ENCODE measurements around the gene C14orf132.

Gene C14orf132

DNA sequence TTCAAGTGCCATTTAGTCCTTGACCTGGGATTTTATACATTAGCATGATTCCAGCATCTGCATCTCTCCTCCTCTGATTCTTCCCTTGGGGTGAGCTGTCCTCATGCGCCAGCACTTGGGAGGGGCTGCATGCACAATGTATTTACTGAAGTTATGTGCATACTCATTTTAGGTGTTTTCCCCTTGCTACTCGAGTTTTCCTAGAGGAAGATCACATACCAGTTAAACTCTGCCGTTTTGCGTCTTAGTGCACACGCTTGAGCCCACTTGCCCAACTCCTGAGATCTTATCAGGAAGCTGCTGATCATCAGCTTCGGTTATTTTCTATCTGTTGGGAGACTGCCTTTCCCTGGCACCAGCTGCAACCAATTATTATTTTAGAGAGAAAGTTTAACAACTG lies 78.8 kb downstream of the C14orf132 start:
- FAIRE-seq (no peak), DNase-seq (ENCODE audit: low spot score) (no peak)

DNA sequence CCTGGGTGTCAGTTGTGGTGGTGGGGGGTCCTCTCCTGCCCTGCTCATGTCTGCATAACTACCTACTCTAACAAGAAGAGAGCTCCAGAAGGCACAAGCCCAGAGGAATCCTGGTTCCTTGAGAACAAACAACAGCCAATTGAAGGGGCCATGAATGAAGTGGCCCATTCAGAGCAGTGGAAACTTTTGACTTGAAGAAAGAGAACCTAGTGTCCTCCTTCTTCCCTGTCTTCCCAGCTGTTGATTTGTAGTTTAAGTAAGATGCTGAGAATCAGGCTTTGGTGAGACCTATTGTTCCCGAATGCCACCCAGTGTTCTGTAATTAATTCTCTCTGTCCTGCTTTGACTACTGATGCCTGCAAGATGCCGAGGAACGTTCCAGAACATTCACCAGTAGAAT lies 79.2 kb downstream of the C14orf132 start:
- DNase-seq (ENCODE audit: low spot score) (no peak), FAIRE-seq (no peak)

- DNase-seq (ENCODE audit: low spot score), result no peak
These were observed 80.8 kb downstream of the C14orf132 start for GRCh38 chr14:96119947-96120346.

DNA sequence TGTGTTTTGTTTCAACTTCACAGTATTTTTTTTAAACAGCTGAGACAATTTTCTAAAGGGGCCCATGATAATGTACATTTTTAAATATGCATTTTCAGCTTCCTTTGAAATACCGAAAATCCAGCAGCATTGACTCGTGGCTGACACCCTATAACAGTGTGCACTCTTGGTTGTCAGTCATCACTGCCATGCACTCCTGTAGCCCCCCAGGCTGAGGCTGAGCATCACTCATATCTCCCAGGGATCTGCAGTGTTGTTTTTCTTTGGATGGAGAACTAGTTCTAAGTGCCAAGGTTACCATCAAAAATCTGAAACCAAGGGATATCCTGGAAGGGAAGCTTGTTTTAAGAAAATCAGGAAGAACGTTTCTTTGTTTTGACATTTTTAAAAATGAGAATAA lies 81.2 kb downstream of the C14orf132 start:
- FAIRE-seq, result no peak
- DNase-seq (ENCODE audit: low spot score), result no peak

More at GRCh38 chr14:96119947-96120346, 80.8 kb downstream of the C14orf132 start:
- no peak for FAIRE-seq

DNA sequence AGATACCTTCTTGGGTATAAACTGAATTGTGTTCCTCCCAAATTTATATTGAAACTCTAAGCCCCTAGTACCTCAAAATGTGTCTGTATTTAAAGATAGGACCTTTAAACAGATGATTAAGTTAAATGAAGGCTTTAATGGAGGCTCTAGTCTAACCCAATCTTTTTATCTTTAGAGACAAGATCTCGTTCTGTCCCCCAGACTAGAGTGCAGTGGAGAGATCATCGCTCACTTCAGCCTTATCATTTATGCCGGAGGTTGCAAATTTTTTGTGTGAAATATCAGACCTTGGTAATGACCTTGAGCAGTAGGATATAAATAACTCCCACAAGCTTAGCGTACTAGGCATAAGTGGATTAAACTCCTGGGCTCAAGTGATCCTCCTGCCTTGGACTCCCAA lies 81.8 kb downstream of the C14orf132 start:
- FAIRE-seq (no peak), DNase-seq (ENCODE audit: low spot score) (no peak)

DNA sequence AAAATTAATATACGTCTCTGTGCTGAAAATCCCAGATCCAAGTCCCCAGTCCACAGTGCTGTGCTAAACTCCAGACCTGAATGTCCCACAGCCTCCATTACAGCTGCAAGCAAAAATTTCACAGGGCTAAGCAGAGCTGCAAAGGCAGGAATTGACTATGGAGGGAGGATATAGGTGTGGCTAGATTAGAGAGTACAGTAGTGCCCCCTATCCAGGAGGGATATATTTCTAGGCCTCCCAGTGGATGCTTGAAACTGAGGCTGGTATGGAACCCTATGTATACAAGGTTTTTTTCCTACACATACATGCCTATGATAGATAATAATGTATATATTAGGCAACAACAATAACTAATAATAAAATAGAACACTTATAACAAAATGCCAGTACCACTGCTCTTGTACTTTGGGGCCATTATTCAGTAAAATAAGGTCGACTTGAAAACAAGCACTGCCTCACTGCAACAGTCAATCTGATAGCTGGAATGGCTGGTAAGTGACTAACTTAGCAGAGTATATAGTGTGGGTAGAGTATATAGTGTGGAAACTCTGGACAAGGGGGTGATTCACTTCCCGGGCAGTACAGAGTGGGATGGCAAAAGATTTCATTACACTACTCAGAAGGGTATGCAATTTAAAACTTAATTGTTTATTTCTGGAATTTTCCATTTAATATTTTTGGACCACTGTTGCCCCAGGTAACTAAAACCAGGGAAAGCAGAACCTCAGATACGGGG lies 82.7 kb downstream of the C14orf132 start:
- FAIRE-seq (no peak), DNase-seq (ENCODE audit: low spot score) (no peak)

- FAIRE-seq (no peak), DNase-seq (ENCODE audit: low spot score) (no peak)
These were observed 83.3 kb downstream of the C14orf132 start for GRCh38 chr14:96122496-96122895.

GRCh38 chr14:96125536-96125935 lies 86.4 kb downstream of the C14orf132 start:
- DNase-seq (ENCODE audit: low spot score), result no peak
- no peak for FAIRE-seq

DNA sequence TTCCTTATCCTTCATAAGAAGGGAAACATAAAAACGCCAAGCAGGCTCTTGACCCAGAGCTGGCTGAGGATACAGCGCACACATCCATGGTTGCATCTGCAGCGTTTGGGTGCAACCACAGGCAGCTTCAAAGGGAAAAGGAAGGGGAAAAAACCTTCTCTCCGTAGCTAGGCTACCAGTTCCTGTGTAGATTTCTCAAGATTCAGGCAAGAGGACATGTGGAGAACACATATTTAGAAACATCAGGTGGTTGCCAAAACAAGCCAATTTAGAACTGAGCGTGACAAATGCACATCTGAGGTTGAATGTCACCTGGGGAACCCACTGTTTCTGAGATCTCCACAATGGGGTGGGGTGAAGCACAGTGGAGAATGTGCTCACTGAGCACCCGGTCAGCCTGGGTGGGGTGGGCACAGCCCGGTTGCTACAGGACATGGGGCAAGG lies 87.2 kb downstream of the C14orf132 start:
- FAIRE-seq (no peak), DNase-seq (ENCODE audit: low spot score) (no peak)

DNA sequence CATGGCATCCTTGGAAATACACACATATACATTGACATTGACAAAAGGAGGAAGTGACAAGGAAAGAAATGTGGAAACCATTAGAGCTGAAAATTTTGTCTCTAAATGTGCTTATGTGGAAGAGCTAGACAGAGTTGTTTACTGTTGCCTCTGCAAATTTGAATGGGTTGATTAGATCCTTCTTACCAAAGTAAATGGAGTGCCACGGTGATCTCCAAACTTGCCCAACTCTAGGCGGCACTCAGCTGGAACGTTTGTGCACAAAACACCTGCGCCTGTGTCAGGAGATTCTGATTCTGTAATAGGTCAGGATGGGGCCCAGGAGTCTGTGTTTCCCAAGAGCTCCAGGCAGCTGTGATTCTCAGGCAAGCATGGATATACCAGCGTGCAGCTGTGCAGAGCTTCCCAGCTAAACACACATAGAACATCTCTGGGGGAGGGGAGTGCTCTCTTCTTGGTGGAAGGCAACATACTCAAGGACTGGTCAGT lies 87.7 kb downstream of the C14orf132 start:
- no peak for FAIRE-seq
- no peak for DNase-seq (ENCODE audit: low spot score)

DNA sequence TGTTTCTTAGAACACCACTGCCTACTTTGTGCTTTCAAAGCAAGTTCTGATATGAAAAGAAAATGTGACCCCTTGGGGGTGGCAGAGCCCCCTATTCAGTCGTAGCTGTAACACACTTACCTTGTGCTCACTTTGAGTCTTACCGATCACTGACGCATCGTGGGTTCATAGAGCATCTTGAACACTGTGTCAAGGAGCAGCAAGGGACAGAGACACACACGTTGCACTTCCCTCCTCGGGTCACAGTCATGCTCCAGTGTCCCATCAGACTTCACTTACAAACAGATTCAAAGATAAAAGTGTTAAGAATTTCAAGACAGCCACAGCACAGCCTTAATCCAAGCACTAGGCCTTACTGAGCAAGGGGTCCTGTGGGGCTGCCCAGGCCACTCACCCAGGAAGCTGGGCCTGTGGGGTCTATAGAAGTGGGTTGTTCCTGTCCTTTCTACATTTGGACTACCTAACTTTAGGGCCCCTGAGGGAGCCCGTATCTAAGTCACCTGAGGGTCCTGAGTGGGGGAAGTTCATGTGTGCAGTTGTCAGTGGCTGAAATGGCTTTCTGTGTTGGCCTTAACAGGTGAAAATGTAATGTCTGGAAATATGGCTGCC lies 90.1 kb downstream of the C14orf132 start:
- no peak for FAIRE-seq
- no peak for DNase-seq (ENCODE audit: low spot score)

DNA sequence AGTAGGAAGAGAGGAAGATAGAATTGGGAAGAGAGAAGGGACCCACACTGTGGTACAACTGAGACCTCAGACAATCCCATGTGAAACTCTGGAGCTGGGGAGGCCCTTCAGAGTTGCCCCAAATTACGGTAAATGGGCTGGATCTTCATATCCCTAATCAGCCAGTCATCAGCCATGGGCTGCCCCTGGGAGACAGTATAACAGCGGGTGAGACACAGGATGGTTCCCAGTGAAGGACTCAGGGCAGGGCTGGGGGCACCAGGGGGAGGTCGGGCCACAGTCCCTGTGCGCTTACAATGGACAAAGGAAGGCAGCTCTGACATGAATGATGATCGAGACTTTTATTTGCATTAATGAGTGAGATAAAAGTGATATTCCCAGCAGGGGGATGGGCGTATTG lies 91.2 kb downstream of the C14orf132 start:
- DNase-seq (ENCODE audit: low spot score) (no peak), FAIRE-seq (no peak)

DNA sequence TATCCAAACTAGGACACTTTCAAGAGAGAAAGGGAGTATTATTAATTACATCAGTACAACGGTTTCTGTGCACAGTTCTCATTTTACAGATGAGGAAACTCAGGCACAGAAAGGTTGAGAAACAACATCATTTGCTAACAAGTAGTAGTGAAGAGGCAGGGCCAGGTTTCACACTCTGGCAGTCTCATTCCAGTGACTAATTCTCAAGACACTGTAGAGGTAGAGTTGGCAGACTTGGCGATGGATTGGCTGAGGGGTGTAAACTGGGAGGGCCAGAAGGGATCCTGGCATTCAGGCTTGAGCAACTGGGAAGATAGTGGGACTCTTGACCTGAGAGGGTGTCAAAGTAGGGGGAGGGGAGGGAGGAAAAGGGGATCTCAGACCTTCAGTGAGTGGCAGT lies 91.7 kb downstream of the C14orf132 start:
- DNase-seq (ENCODE audit: low spot score) (no peak), FAIRE-seq (no peak)

DNA sequence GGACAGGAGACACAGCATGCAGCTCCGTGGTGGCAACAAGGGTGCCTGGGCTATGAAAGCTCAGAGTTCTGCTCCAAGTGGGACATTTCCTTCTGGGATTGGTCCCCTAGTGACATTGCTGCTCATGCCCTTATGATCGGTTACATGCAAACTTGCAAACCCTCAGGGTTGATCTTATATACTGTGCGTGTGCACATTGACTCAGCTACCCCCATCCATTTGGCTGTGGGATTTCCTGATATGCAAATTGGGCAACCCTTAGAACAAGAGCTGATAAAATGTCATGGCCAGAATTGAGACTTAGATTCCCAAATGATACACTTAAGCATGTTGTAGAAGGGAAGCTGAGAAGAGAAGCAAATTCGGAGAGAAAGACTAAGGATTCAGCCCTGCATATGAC lies 92.7 kb downstream of the C14orf132 start:
- FAIRE-seq (no peak), DNase-seq (ENCODE audit: low spot score) (no peak)

DNA sequence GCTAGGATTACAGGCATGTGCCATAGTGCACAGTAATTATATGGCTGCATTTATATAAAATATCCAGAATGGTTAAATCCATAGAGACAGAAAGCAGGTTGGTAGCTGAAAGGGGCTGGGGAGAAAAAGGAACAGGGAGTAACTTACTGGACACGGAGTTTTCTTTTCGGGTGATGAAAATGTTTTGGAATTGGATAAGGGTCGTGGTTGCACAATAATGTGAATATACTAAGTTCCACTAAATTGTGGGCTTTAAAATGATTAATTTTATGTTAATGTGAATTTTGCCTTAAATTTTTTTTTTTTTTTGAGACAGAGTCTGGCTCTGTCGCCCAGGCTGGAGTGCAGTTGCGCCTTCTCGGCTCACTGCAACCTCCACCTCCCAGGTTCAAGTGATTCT lies 95.3 kb downstream of the C14orf132 start:
- FAIRE-seq (no peak), DNase-seq (ENCODE audit: low spot score) (no peak)

DNA sequence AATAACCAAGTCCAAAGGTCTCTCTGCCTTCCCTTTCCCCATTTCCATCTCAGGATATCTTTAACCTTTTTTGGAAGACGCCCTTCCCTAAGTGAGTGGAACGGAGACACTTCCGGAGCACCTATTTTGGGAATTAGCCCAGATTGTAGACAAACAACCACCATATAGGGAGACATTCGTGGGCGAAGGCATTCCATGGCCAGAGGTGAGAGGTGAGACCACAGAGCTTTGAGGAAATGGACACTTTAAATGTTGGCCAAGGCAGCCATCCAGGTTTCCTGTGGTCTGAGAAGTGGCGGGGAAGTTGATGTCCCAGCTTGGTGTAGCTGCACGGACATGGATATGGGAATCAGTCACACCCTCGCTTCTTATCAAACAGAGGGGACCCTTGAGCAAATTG lies 96.1 kb downstream of the C14orf132 start:
- no peak for FAIRE-seq
- peak; percentile 38 for DNase-seq (ENCODE audit: low spot score)

- FAIRE-seq, result no peak
- peak; percentile 56 for DNase-seq (ENCODE audit: low spot score)
These were observed 97.3 kb downstream of the C14orf132 start for GRCh38 chr14:96136371-96137005.

DNA sequence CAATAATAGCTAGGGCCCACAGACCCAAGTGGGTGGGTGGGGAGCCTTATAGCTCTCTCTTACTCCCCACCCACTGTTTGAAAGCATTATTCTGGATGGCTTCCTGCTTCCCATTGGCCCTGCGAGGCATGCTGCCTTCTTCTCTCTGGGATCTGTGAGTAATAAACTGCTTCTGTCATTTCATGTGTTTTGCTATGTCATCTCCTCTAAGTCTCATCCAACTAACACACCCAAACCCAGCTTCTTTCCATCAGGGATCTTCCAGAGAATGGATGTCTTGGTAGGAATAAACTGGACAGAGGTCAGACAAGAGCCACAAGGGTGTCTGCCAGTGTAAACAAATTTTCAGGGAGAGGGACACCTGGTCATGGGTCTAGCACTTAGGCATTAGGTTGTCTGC lies 99.1 kb downstream of the C14orf132 start:
- no peak for DNase-seq (ENCODE audit: low spot score)
- no peak for FAIRE-seq

DNA sequence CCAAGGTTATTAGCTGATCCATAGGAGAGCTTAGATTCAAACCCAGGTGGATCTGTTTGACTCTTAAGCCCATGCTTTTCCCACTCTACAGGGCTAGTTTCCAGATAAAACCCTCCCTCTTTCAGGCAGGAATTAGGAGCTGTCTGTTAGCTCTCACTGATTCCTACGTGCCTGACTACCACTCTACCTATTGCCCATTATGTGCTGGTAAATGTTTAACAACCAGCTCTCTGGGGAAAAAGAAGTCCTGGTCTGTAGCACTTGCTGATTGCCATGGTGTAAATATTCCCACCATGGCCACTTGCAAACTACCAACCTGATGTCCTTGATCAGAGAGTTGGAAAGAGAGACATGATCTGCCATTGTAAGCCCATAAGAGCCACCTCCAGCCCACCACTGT lies 100.0 kb downstream of the C14orf132 start:
- no peak for DNase-seq (ENCODE audit: low spot score)
- no peak for FAIRE-seq

DNA sequence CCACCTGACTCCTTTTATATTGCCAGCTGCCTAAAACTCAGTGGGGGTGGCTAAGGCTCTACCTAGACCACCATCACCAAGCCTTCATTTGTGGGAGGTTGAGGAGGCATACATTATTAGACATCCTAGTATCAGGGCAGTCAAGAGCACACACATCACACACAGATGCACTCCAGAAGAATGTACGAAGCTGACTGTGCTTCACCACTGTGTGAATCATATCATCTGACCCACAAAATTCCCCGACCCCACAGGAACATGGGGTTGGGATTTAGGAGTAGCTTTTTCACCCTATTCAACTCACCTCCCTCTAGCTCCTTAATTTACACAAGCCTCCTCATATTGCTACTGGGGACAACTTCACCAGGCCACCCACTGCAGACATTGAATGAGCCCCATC lies 100.7 kb downstream of the C14orf132 start:
- no peak for FAIRE-seq
- no peak for DNase-seq (ENCODE audit: low spot score)

- FAIRE-seq, result no peak
- no peak for DNase-seq (ENCODE audit: low spot score)
These were observed 101.8 kb downstream of the C14orf132 start for GRCh38 chr14:96140952-96141351.

All from RCC 7860 (cell line).